ENCODE data around the gene SPNS1. TPM values are rescaled to one million over a fixed set of nuclear protein-coding genes. Genes with fewer than 3 reads are reported as not detected.

The SPNS1 gene
- total RNA-seq, 1 experiment from 2014 or later = 38.6 TPM

GRCh38 chr16:29030086-29030840 lies 55.7 kb downstream of the SPNS1 start:
- no CpG with 5 or more reads among the region's 8 CpGs for WGBS (ENCODE audit: extremely low coverage, insufficient read length, low lambda C conversion rate)
- Histone ChIP-seq H2BK15ac (ENCODE audit: low read depth, low read length) (no peak overlapping the region), H3T11ph (ENCODE audit: low read length) (no peak overlapping the region), H4K5ac (ENCODE audit: insufficient read length, low read depth, low read length) (no peak overlapping the region), H3K23me2 (ENCODE audit: insufficient read length, low read depth, low read length, poor library complexity, severe bottlenecking) (no peaks in the 10 kb centered on the region), H2AK5ac (ENCODE audit: insufficient read length, low read length) (no peak overlapping the region), H4K20me1 (ENCODE audit: control insufficient read depth, insufficient read depth, insufficient read length) (no peaks in the 10 kb centered on the region), H3K18ac (ENCODE audit: insufficient read length, low read depth, low read length) (no peak overlapping the region), H3K4me1 (ENCODE audit: insufficient read depth, low read length) (no peaks in the 10 kb centered on the region; the same call in 1 of the 2 replicates), H3K27ac (ENCODE audit: insufficient read length, low read depth, low read length) (no peak overlapping the region), H3K27me3 (ENCODE audit: insufficient read depth, low read length) (no peaks in the 10 kb centered on the region), H4K91ac (ENCODE audit: insufficient read length, low read depth, low read length) (no peak overlapping the region), H2BK20ac (ENCODE audit: low read depth, low read length, poor library complexity, severe bottlenecking) (no peak overlapping the region), H2BK12ac (ENCODE audit: insufficient read length, low read depth, low read length) (no peak overlapping the region), H3K4me2 (ENCODE audit: insufficient read depth, insufficient read length, low read length) (no peak overlapping the region), H4K8ac (replicated peaks; ENCODE audit: insufficient read length, low read depth, low read length) (no peak overlapping the region), H3K79me2 (ENCODE audit: insufficient read depth, low read length) (no peaks in the 10 kb centered on the region), H2AFZ (ENCODE audit: low read length) (no peak overlapping the region), H3K14ac (ENCODE audit: insufficient read depth, low read length) (no peak overlapping the region), H3K9me3 (ENCODE audit: control insufficient read depth, low read depth, low read length) (no peaks in the 10 kb centered on the region), H2BK5ac (ENCODE audit: insufficient read length, low read length) (no peak overlapping the region), H3K9ac (ENCODE audit: extremely low read depth, insufficient read length, low read length) (no peak overlapping the region), H3K4ac (ENCODE audit: low read depth, low read length) (no peak overlapping the region), H3K56ac (ENCODE audit: insufficient read length, low read depth, low read length) (no peak overlapping the region), H2BK120ac (ENCODE audit: low read depth, low read length, poor library complexity, severe bottlenecking) (no peak overlapping the region), H3K79me1 (ENCODE audit: insufficient read depth, low read depth, low read length, poor library complexity, severe bottlenecking) (no peaks in the 10 kb centered on the region), H3K23ac (ENCODE audit: insufficient read length, low read depth, low read length) (no peak overlapping the region)
- Mint-ChIP-seq H3K4me1 (peaks cover 10 to 19% of the 10 kb centered on the region in 2 experiments), H3K27me3 (ENCODE audit: low read depth) (no peaks in the 10 kb centered on the region), H3K9me3 (no peaks in the 10 kb centered on the region), H3K4me3 (no peak overlapping the region), H3K27ac (peak overlapping the region in 1 of 3 experiments; percentile 79; a peak in 3 of 7 replicates), H3K36me3 (ENCODE audit: insufficient read depth in 1 of 3, low read depth in 3 of 3) (no peaks in the 10 kb centered on the region)
- no peak for TF ChIP-seq CTCF (conservative IDR thresholded peaks at IDR 0.05)
- DNase-seq = no peak

Other genes with a start within 250 kb of the SPNS1 start
- gene NPIPB9, start 223.0 kb upstream of the SPNS1 start, total RNA-seq (2021) = 1.8 and 2.7 TPM in 2 replicates
- 293 and 309 TPM in 2 replicates for gene ATXN2L, start 151.8 kb upstream of the SPNS1 start, total RNA-seq (2021)
- gene TUFM, start 128.4 kb upstream of the SPNS1 start, total RNA-seq (2021) = 207 and 208 TPM in 2 replicates
- 50.1 and 51.9 TPM in 2 replicates for gene SH2B1, start 110.9 kb upstream of the SPNS1 start, total RNA-seq (2021)
- 3.9 and 4.6 TPM in 2 replicates for gene ATP2A1, start 96.3 kb upstream of the SPNS1 start, total RNA-seq (2021)
- 14.4 and 17.5 TPM in 2 replicates for gene RABEP2, start 49.5 kb upstream of the SPNS1 start, total RNA-seq (2021)
- 0.50 and 1.4 TPM in 2 replicates for gene CD19, start 42.8 kb upstream of the SPNS1 start, total RNA-seq (2021)
- gene NFATC2IP, start 23.8 kb upstream of the SPNS1 start, total RNA-seq (2021) = 68.8 and 73.8 TPM in 2 replicates
- 3.7 and 4.3 TPM in 2 replicates for gene LAT, start 10.3 kb downstream of the SPNS1 start, total RNA-seq (2021)